Left lung (tissue), 10 donors: ENCODE data around the gene AIFM1. TPM values are rescaled to one million over a fixed set of nuclear protein-coding genes. Genes with fewer than 3 reads are reported as not detected.

Source experiments
- ATAC-seq: fragments of 200-7000 bp; cut with Tn5 transposase; one replicate; pipeline ENCODE4 v1.9.1; 2020; ENCODE audit warnings: moderate library complexity
- DNase-seq, 4 donors: peaks; one replicate each; pipeline ENCODE4 v3.0.0-alpha.2; 2013 to 2020
- H3K27ac ChIP-seq, 2 donors: fragments of 200-600 bp; sonication (generic) in 1 of 2; one replicate each; pipeline versions ENCODE4 v1.5.0 to v1.8.0; 2020 to 2021
- H3K27me3 ChIP-seq, 2 donors: fragments of 200-600 bp; sonication (generic) in 1 of 2; one replicate each; pipeline versions ENCODE4 v1.5.0 to v1.8.0; 2020 to 2021
- H3K36me3 ChIP-seq, 2 donors: fragments of 200-600 bp; sonication (generic) in 1 of 2; one replicate each; pipeline versions ENCODE4 v1.5.0 to v1.8.0; 2020 to 2021
- H3K4me1 ChIP-seq, 2 donors: fragments of 200-600 bp; one replicate each; pipeline ENCODE4 v1.8.0; 2021
- H3K4me3 ChIP-seq, 2 donors: fragments of 200-600 bp; sonication (generic) in 1 of 2; one replicate each; pipeline versions ENCODE4 v1.5.0 to v1.8.0; 2020 to 2021; ENCODE audit warnings: mild to moderate bottlenecking in 1 of 2
- H3K9me3 ChIP-seq, 2 donors: fragments of 200-600 bp; sonication (generic) in 1 of 2; one replicate each; pipeline versions ENCODE4 v1.5.0 to v1.8.0; 2020 to 2021
- intact Hi-C, 2 donors: fragments of 100-400 bp; cut with DNase I; formaldehyde crosslinking; loops; one replicate each; pipeline versions ENCODE4 v1.11.2 to v1.14.2; 2022
- polyA plus RNA-seq, 6 donors: library from polyadenylated mRNA; unstranded; fragments of 120-200 nt; gene quantifications; one replicate each; pipeline ENCODE4 v1.2.1, GENCODE V29; 2013; ENCODE audit not compliant: insufficient read length in 6 of 6
- total RNA-seq, 2 donors: library from RNA; stranded (reverse); fragmentation: NEBNext Ultra II Directional; extraction: Animal tissue kit (Norgen Biotek cat#: 25700); gene quantifications; one replicate each; pipeline ENCODE4 v1.2.1, GENCODE V29; 2021
- TF ChIP-seq, protein P1 (sequence below), 2 donors: fragments of 200-600 bp; sonication (generic) in 1 of 2; IDR thresholded peaks; one replicate each; pipeline versions ENCODE4 v1.5.0 to v1.8.0; 2021; ENCODE audit warnings: antibody characterized with exemption in 2 of 2
- donor health status: DM: no; HTN: yes; CAD: no.
- donor health status: DM: no; HTN: no; CAD: no.

The AIFM1 gene
- total and polyA plus RNA-seq, 8 donors: 27.2 to 34.9 (median 30.7) TPM

GRCh38 chrX:130110379-130111219 lies 55.0 kb downstream of the AIFM1 start, which contains the start of gene ELF4:
TSS of gene ELF4 (minus strand) at chrX:130110497. CDS start at chrX:130081330, 29,167 bp downstream.
- TF ChIP-seq, protein P1, sequence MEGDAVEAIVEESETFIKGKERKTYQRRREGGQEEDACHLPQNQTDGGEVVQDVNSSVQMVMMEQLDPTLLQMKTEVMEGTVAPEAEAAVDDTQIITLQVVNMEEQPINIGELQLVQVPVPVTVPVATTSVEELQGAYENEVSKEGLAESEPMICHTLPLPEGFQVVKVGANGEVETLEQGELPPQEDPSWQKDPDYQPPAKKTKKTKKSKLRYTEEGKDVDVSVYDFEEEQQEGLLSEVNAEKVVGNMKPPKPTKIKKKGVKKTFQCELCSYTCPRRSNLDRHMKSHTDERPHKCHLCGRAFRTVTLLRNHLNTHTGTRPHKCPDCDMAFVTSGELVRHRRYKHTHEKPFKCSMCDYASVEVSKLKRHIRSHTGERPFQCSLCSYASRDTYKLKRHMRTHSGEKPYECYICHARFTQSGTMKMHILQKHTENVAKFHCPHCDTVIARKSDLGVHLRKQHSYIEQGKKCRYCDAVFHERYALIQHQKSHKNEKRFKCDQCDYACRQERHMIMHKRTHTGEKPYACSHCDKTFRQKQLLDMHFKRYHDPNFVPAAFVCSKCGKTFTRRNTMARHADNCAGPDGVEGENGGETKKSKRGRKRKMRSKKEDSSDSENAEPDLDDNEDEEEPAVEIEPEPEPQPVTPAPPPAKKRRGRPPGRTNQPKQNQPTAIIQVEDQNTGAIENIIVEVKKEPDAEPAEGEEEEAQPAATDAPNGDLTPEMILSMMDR (IDR thresholded peaks at IDR 0.05): no peak
- peaks cover 0 to 33% of the 10 kb centered on the region in 2 donors for H3K4me1 ChIP-seq
- peak within 1 kb of the TSS; percentile 46 to 68 for H3K4me3 ChIP-seq
- no peaks in the 10 kb centered on the region for H3K36me3 ChIP-seq
- peak within 1 kb of the TSS; percentile 86 to 94 for H3K27ac ChIP-seq
- H3K27me3 ChIP-seq: no peaks in the 10 kb centered on the region
- DNase-seq (peak in 3 of 4 donors; percentile 44 to 85 (median 59)), ATAC-seq (peak; percentile 63)
- no peaks in the 10 kb centered on the region for H3K9me3 ChIP-seq
- intact Hi-C loops: no loop called here

- peak in 1 of 4 donors; percentile 82 for DNase-seq
- Histone ChIP-seq H3K36me3 (no peaks in the 10 kb centered on the region), H3K4me1 (peaks cover 0 to 42% of the 10 kb centered on the region in 2 donors), H3K27ac (peak overlapping the region; percentile 86 to 94), H3K27me3 (no peaks in the 10 kb centered on the region), H3K4me3 (peak overlapping the region; percentile 46 to 68), H3K9me3 (no peaks in the 10 kb centered on the region)
- TF ChIP-seq, protein P1 (IDR thresholded peaks at IDR 0.05): no peak
- peak; percentile 13 for ATAC-seq
- intact Hi-C loops: no loop called here
Observed at GRCh38 chrX:130109429-130110378, 55.9 kb downstream of the AIFM1 start.

DNA sequence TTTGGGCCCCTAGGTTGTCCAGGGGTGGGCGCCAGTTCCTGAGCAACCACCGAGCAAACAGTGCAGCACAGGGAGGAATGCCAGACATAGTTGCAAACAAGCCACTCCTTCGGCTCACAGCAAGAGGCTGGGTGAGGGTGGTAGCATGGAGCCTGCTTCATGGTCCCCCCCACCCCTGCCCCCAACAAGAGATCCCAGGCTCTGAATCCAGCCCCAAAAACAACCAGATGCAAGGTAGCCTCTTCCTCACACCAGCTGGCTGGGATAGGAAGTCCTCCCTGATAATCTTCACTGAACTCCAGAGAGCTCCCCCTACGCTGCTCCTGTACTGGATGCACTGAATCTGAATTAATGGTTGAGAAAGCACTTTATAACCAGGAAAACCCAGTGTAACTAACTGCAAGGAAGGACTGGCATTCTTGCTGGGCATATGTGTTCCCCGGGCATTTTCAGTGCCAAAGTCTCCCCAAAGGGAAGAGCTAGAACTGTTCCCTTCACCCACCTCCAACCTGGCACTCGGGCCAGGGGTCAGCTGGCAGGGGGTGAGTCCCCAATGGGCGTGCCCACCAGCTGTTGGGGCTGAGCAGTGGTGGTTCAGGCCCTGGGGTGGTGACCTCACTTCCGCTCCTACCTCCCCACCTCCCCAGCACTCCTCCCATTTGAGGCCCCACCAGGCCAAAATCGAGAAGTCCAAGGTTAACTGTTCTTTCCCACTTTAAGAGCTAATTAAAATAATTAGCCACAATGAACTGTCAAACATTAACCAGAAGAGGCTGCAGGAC lies 56.8 kb downstream of the AIFM1 start:
- TF ChIP-seq, protein P1 (IDR thresholded peaks at IDR 0.05): no peak
- DNase-seq (peak in 3 of 4 donors; percentile 37 to 80 (median 66)), ATAC-seq (peak; percentile 59)

DNA sequence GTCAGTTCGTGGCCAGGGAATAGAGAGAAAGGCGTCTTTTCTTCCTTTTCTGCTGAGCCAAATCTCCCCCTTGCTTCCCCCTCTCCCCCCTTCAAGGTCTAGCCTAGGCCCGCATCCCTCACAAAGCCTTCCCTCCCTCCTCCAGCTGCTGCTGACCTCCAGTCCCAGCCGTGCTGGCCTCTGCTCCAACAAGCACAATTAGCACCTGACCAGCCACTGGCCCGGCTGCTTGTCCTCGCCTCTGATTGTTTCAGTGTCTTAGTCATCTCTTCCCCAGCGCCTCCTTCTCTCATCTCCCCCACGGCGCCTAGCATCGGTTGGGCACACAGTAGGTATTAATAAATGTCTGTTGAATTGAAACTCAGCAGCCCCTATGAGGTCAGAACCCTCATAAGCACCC lies 59.6 kb downstream of the AIFM1 start:
- no peak overlapping the region for H3K4me3 ChIP-seq
- no peaks in the 10 kb centered on the region for H3K36me3 ChIP-seq
- H3K27me3 ChIP-seq: no peaks in the 10 kb centered on the region
- ATAC-seq: no peak
- H3K9me3 ChIP-seq: no peaks in the 10 kb centered on the region
- TF ChIP-seq, protein P1 (IDR thresholded peaks at IDR 0.05): no peak
- no peak overlapping the region for H3K27ac ChIP-seq
- H3K4me1 ChIP-seq: peaks cover 0 to 46% of the 10 kb centered on the region in 2 donors
- intact Hi-C loops: no loop called here
- DNase-seq: no peak

More for the DNA sequence above, 56.8 kb downstream of the AIFM1 start:
- Histone ChIP-seq H3K4me1 (peaks cover 0 to 46% of the 10 kb centered on the region in 2 donors), H3K27ac (peak overlapping the region; percentile 86 to 94), H3K9me3 (no peaks in the 10 kb centered on the region), H3K4me3 (peak overlapping the region; percentile 46 to 68), H3K27me3 (no peaks in the 10 kb centered on the region), H3K36me3 (no peaks in the 10 kb centered on the region)
- intact Hi-C loops: no loop called here
